HCT116 (cell line): ENCODE results near the gene ADAMTS15. TPM values are rescaled to one million over a fixed set of nuclear protein-coding genes. Genes with fewer than 3 reads are reported as not detected.

Source experiments
- ATAC-seq: fragments of 200-7000 bp; cut with Tn5 transposase; 2 replicates; pipeline ENCODE4 v1.9.1; 2020; ENCODE audit warnings: mild to moderate bottlenecking, moderate library complexity
- BruUV-seq: library from RNA; stranded (reverse); fragments of 400-500 nt; replicated peaks from 2 replicates; lab custom pipeline; 2021; lab: Mats Ljungman, UMichigan
- CTCF ChIA-PET: fragments of 300-600 bp; sonication (Branson Sonifier 250); formaldehyde crosslinking; loops from one replicate; lab custom pipeline; 2021; ENCODE audit warnings: antibody characterized with exemption; lab: Charles Lee
- POLR2A ChIA-PET: fragments of 300-600, 350-600 bp; sonication (Branson Sonifier 250); formaldehyde crosslinking; loops from one replicate; lab custom pipeline; 2021; ENCODE audit warnings: antibody characterized with exemption; lab: Charles Lee
- RAD21 ChIA-PET, 2 experiments: fragments of 300-600 bp; sonication (Branson Sonifier 250); formaldehyde crosslinking; loops; one replicate each; lab custom pipeline; 2023; ENCODE audit warnings: low total read pairs in 2 of 2; ENCODE audit not compliant: uncharacterized antibody in 2 of 2, unreplicated experiment in 2 of 2, low non-redundant PET in 1 of 2; lab: Charles Lee
- DNase-seq: peaks from one replicate; pipeline ENCODE4 v3.0.0-alpha.2; 2010; ENCODE audit warnings: low read depth, low spot score
- H2AFZ ChIP-seq: fragments of 200-600 bp; shearing (Covaris generic), sonication (generic); 2 replicates; pipeline ENCODE4 v1.6.1; 2017; ENCODE audit warnings: low read depth, mixed run types, mixed read lengths, antibody characterized with exemption, low read length; ENCODE audit not compliant: poor library complexity, severe bottlenecking
- H3K27ac ChIP-seq: 2 replicates; pipeline ENCODE4 v1.5.1; 2012; ENCODE audit warnings: low read depth, low read length
- H3K27me3 ChIP-seq: fragments of 200-600 bp; sonication (generic); 2 replicates; pipeline ENCODE4 v1.6.1; 2016; ENCODE audit warnings: mixed run types, low read length, mixed read lengths; ENCODE audit not compliant: insufficient read depth
- H3K36me3 ChIP-seq, 2 experiments: fragments of 200-500 bp in 1 of 2; fragments of 200-600 bp in 1 of 2; sonication (Bioruptor generic) in 1 of 2; sonication (generic) in 1 of 2; 2 replicates each; pipeline versions ENCODE4 v1.5.1 to v1.6.1; 2014 to 2016; ENCODE audit warnings: low read length in 2 of 2, inconsistent platforms in 1 of 2, mixed read lengths in 1 of 2, mixed run types in 1 of 2; ENCODE audit not compliant: insufficient read depth in 2 of 2, control insufficient read depth in 1 of 2
- H3K4me1 ChIP-seq, 2 experiments: fragments of 200-600 bp in 1 of 2; sonication (generic) in 1 of 2; 2 replicates each; pipeline versions ENCODE4 v1.5.1 to v1.6.1; 2012 to 2017; ENCODE audit warnings: low read length in 2 of 2, inconsistent platforms in 1 of 2, mild to moderate bottlenecking in 1 of 2, mixed read lengths in 1 of 2, mixed run types in 1 of 2, moderate library complexity in 1 of 2; ENCODE audit not compliant: insufficient read depth in 2 of 2, control insufficient read depth in 1 of 2
- H3K4me2 ChIP-seq: fragments of 200-600 bp; sonication (generic); 2 replicates; pipeline ENCODE4 v1.6.1; 2017; ENCODE audit warnings: mixed run types, low read length, mixed read lengths
- H3K4me3 ChIP-seq, 2 experiments: fragments of 200-600 bp in 1 of 2; sonication (generic) in 1 of 2; replicated peaks in 1 of 2; 2 replicates each; pipeline ENCODE4 v1.5.1; 2011 to 2016; ENCODE audit warnings: low read length in 2 of 2, control low read depth in 1 of 2, low read depth in 1 of 2, mild to moderate bottlenecking in 1 of 2, mixed read lengths in 1 of 2, mixed run types in 1 of 2
- H3K79me2 ChIP-seq: fragments of 200-600 bp; sonication (generic); 2 replicates; pipeline ENCODE4 v1.6.1; 2017; ENCODE audit warnings: mild to moderate bottlenecking, mixed run types, low read length, moderate library complexity, mixed read lengths; ENCODE audit not compliant: insufficient read depth
- H3K9ac ChIP-seq: fragments of 200-600 bp; sonication (generic); 2 replicates; pipeline ENCODE4 v1.6.1; 2016; ENCODE audit warnings: low read length, mixed read lengths
- H3K9me2 ChIP-seq: fragments of 200-600 bp; sonication (generic), shearing (Covaris generic); 2 replicates; pipeline ENCODE4 v1.6.1; 2017; ENCODE audit warnings: mixed run types, mild to moderate bottlenecking, moderate library complexity; ENCODE audit not compliant: insufficient read depth
- H3K9me3 ChIP-seq, 2 experiments: fragments of 200-500 bp in 1 of 2; fragments of 200-600 bp in 1 of 2; sonication (Bioruptor generic) in 1 of 2; sonication (generic) in 1 of 2; 2 replicates each; pipeline ENCODE4 v1.6.1; 2014 to 2017; ENCODE audit warnings: low read length in 2 of 2, mixed read lengths in 2 of 2, inconsistent platforms in 1 of 2, low read depth in 1 of 2, mild to moderate bottlenecking in 1 of 2, mixed run types in 1 of 2, moderate library complexity in 1 of 2; ENCODE audit not compliant: control insufficient read depth in 1 of 2, insufficient read depth in 1 of 2
- H4K20me1 ChIP-seq: fragments of 200-600 bp; sonication (generic), shearing (Covaris generic); 2 replicates; pipeline ENCODE4 v1.6.1; 2017; ENCODE audit warnings: mixed run types, mild to moderate bottlenecking, moderate library complexity; ENCODE audit not compliant: insufficient read depth
- CBX3 ChIP-seq: IDR thresholded peaks from 2 replicates; pipeline ENCODE4 v1.6.1; 2012; ENCODE audit warnings: low read depth
- CEBPB ChIP-seq: IDR thresholded peaks from 2 replicates; pipeline ENCODE4 v1.6.1; 2012; ENCODE audit warnings: low read depth
- EZH2 ChIP-seq: fragments of 200-600 bp; sonication (generic); IDR thresholded peaks from 2 replicates; pipeline ENCODE4 v1.6.1; 2017; ENCODE audit warnings: antibody characterized with exemption, mixed run types
- EZH2phosphoT487 ChIP-seq: fragments of 200-600 bp; IDR thresholded peaks from 2 replicates; pipeline ENCODE4 v1.6.1; 2018; ENCODE audit warnings: antibody characterized with exemption, borderline replicate concordance
- JUND ChIP-seq: IDR thresholded peaks from 2 replicates; pipeline ENCODE4 v1.6.1; 2012
- RAD21 ChIP-seq: IDR thresholded peaks from 2 replicates; pipeline ENCODE4 v1.6.1; 2012; ENCODE audit warnings: low read depth, mild to moderate bottlenecking
- ZFX ChIP-seq: fragments of 450-650 bp; IDR thresholded peaks from 2 replicates; pipeline ENCODE4 v1.6.1; 2017
- ZNF274 ChIP-seq: fragments of 200-500 bp; sonication (Bioruptor generic); IDR thresholded peaks from 2 replicates; pipeline ENCODE4 v1.6.1; 2014; ENCODE audit warnings: mild to moderate bottlenecking, low read depth, low read length, inconsistent platforms
- intact Hi-C: fragments of 100-400 bp; cut with micrococcal nuclease; formaldehyde crosslinking; loops from 2 replicates; pipeline ENCODE4 v1.10.0; 2022
- total RNA-seq: library from RNA; stranded (reverse); gene quantifications from one replicate; pipeline ENCODE4 v1.2.1, GENCODE V29; 2021; ENCODE audit not compliant: unreplicated experiment
- TF ChIP-seq, protein P1 (sequence below), 3 experiments: fragments of 200-600 bp in 1 of 3; sonication (generic) in 1 of 3; IDR thresholded peaks in 2 of 3; conservative IDR thresholded peaks in 1 of 3; 2 replicates each; pipeline ENCODE4 v1.5.1; 2012 to 2017; ENCODE audit warnings: low read depth in 2 of 3, low read length in 2 of 3, antibody characterized with exemption in 1 of 3, borderline replicate concordance in 1 of 3, control low read depth in 1 of 3, mild to moderate bottlenecking in 1 of 3, mixed read lengths in 1 of 3, mixed run types in 1 of 3, moderate library complexity in 1 of 3; ENCODE audit not compliant: insufficient read depth in 1 of 3
- TF ChIP-seq, protein P2 (sequence below): IDR thresholded peaks from 2 replicates; pipeline ENCODE4 v1.6.1; 2012
- TF ChIP-seq, protein P3 (sequence below): IDR thresholded peaks from 2 replicates; pipeline ENCODE4 v1.6.1; 2011; ENCODE audit warnings: mild to moderate bottlenecking, low read length, moderate library complexity; ENCODE audit not compliant: insufficient replicate concordance; ENCODE audit errors: extremely low read depth
- TF ChIP-seq, protein P4 (sequence below): IDR thresholded peaks from 2 replicates; pipeline ENCODE4 v1.6.1; 2012; ENCODE audit warnings: low read depth

The ADAMTS15 gene
- total RNA-seq, 1 experiment from 2014 or later = 0.44 TPM

DNA sequence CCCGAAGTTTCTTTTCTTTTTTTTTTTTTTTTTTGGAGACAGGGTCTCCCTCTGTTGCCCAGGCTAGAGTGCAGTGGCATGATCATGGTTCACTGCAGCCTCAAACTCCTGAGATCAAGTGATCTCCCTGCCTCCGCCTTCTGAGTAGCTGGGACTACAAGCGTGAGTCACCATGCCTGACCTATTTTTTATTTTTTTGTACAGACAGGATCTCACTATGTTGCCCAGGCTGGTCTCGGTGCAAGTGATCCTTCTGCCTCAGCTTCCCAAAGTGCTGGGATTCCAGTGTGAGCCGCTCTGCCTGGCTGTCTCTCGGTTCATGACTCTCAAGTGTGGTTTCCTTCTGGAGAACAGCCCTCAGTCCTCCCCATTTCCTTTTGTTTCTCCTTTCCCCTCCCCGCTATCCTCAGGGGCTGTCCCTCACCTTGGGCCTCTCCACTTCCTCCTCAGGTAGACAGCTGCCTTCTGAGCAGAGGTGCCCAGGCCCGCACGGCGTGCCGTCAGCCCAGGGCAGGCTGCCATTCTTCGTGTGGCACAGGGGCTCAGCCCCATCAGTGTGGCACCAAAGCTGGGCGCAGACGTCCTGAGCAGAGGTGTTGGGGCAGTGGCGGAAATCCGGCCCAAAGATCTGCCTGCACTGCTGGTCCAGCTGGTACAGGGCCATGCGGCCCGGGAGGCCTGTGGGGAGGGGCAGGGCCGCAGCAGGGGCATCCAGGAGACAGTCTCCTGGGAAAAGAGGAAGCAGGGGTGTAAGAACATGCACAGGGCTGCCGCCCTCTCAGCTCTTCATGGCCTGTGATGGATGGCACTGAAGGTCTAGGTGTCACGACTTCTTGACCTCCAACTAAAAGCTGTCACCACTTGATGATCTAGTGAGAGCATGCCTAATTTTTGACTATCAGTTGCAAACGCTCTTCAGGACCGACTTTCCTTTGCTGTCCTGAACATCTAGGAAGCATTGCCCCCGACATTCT, 34.1 kb upstream of the ADAMTS15 start:
- no peak for ATAC-seq
- TF ChIP-seq, protein P1, sequence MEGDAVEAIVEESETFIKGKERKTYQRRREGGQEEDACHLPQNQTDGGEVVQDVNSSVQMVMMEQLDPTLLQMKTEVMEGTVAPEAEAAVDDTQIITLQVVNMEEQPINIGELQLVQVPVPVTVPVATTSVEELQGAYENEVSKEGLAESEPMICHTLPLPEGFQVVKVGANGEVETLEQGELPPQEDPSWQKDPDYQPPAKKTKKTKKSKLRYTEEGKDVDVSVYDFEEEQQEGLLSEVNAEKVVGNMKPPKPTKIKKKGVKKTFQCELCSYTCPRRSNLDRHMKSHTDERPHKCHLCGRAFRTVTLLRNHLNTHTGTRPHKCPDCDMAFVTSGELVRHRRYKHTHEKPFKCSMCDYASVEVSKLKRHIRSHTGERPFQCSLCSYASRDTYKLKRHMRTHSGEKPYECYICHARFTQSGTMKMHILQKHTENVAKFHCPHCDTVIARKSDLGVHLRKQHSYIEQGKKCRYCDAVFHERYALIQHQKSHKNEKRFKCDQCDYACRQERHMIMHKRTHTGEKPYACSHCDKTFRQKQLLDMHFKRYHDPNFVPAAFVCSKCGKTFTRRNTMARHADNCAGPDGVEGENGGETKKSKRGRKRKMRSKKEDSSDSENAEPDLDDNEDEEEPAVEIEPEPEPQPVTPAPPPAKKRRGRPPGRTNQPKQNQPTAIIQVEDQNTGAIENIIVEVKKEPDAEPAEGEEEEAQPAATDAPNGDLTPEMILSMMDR (IDR thresholded peaks at IDR 0.05 in 2 of 3, conservative IDR thresholded peaks at IDR 0.05 in 1 of 3; ENCODE audit: borderline replicate concordance in 1 of 3, insufficient read depth in 1 of 3, low read depth in 2 of 3, low read length in 2 of 3) = no peak
- no peak for TF ChIP-seq EZH2
- no peak for TF ChIP-seq RAD21
- TF ChIP-seq EZH2phosphoT487 = no peak
- no peak for TF ChIP-seq CBX3
- TF ChIP-seq, protein P2, sequence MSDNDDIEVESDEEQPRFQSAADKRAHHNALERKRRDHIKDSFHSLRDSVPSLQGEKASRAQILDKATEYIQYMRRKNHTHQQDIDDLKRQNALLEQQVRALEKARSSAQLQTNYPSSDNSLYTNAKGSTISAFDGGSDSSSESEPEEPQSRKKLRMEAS = no peak
- TF ChIP-seq ZFX = no peak
- no peak for TF ChIP-seq CEBPB
- TF ChIP-seq, protein P3, sequence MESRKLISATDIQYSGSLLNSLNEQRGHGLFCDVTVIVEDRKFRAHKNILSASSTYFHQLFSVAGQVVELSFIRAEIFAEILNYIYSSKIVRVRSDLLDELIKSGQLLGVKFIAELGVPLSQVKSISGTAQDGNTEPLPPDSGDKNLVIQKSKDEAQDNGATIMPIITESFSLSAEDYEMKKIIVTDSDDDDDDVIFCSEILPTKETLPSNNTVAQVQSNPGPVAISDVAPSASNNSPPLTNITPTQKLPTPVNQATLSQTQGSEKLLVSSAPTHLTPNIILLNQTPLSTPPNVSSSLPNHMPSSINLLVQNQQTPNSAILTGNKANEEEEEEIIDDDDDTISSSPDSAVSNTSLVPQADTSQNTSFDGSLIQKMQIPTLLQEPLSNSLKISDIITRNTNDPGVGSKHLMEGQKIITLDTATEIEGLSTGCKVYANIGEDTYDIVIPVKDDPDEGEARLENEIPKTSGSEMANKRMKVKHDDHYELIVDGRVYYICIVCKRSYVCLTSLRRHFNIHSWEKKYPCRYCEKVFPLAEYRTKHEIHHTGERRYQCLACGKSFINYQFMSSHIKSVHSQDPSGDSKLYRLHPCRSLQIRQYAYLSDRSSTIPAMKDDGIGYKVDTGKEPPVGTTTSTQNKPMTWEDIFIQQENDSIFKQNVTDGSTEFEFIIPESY = no peak
- TF ChIP-seq ZNF274 = no peak
- TF ChIP-seq, protein P4, sequence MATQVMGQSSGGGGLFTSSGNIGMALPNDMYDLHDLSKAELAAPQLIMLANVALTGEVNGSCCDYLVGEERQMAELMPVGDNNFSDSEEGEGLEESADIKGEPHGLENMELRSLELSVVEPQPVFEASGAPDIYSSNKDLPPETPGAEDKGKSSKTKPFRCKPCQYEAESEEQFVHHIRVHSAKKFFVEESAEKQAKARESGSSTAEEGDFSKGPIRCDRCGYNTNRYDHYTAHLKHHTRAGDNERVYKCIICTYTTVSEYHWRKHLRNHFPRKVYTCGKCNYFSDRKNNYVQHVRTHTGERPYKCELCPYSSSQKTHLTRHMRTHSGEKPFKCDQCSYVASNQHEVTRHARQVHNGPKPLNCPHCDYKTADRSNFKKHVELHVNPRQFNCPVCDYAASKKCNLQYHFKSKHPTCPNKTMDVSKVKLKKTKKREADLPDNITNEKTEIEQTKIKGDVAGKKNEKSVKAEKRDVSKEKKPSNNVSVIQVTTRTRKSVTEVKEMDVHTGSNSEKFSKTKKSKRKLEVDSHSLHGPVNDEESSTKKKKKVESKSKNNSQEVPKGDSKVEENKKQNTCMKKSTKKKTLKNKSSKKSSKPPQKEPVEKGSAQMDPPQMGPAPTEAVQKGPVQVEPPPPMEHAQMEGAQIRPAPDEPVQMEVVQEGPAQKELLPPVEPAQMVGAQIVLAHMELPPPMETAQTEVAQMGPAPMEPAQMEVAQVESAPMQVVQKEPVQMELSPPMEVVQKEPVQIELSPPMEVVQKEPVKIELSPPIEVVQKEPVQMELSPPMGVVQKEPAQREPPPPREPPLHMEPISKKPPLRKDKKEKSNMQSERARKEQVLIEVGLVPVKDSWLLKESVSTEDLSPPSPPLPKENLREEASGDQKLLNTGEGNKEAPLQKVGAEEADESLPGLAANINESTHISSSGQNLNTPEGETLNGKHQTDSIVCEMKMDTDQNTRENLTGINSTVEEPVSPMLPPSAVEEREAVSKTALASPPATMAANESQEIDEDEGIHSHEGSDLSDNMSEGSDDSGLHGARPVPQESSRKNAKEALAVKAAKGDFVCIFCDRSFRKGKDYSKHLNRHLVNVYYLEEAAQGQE = no peak
- no peak for TF ChIP-seq JUND
- peaks cover 12% of the 10 kb centered on the region; the same call in 1 of the 2 replicates for H3K27me3 ChIP-seq
- no peak overlapping the region for H2AFZ ChIP-seq
- no peak overlapping the region for H3K27ac ChIP-seq
- intact Hi-C loops = no loop called here
- POLR2A ChIA-PET = no interaction called here
- H3K9me2 ChIP-seq = no peaks in the 10 kb centered on the region
- H3K36me3 ChIP-seq = no peaks in the 10 kb centered on the region
- H3K4me2 ChIP-seq = no peak overlapping the region
- no peaks in the 10 kb centered on the region for H3K4me1 ChIP-seq
- no peak overlapping the region for H3K4me3 ChIP-seq
- DNase-seq = no peak
- no peaks in the 10 kb centered on the region for H4K20me1 ChIP-seq
- no peaks in the 10 kb centered on the region for H3K79me2 ChIP-seq
- no TSS peak for BruUV-seq
- no peak overlapping the region for H3K9ac ChIP-seq
- RAD21 ChIA-PET = no interaction called here
- no peaks in the 10 kb centered on the region for H3K9me3 ChIP-seq
- CTCF ChIA-PET = interaction anchor here (0.7 kb wide), 1 partner anchor 430 kb away, joined by 3 read pairs; no protein-coding TSS in a partner anchor
